Muscle layer of colon (tissue), 2 donors: Measurements from ENCODE around the gene MSANTD7.

Source experiments
- H3K27ac ChIP-seq: one replicate; pipeline ENCODE4 v1.7.0; 2013; ENCODE audit warnings: low read depth, mild to moderate bottlenecking, low read length, moderate library complexity
- H3K27me3 ChIP-seq, 2 donors: one replicate each; pipeline ENCODE4 v1.7.0; 2013; ENCODE audit warnings: low read length in 2 of 2, mild to moderate bottlenecking in 2 of 2; ENCODE audit not compliant: insufficient read depth in 2 of 2, control insufficient read depth in 1 of 2
- H3K36me3 ChIP-seq: one replicate; pipeline ENCODE4 v1.7.0; 2013; ENCODE audit warnings: mild to moderate bottlenecking, low read length; ENCODE audit not compliant: insufficient read depth
- H3K4me1 ChIP-seq: one replicate; pipeline ENCODE4 v1.7.0; 2013; ENCODE audit warnings: mild to moderate bottlenecking, low read length; ENCODE audit not compliant: insufficient read depth
- H3K4me3 ChIP-seq, 2 donors: one replicate each; pipeline ENCODE4 v1.7.0; 2013; ENCODE audit warnings: low read length in 2 of 2, low read depth in 1 of 2, mild to moderate bottlenecking in 1 of 2, moderate library complexity in 1 of 2
- H3K9ac ChIP-seq: one replicate; pipeline ENCODE4 v1.7.0; 2013; ENCODE audit warnings: low read length
- H3K9me3 ChIP-seq: one replicate; pipeline ENCODE4 v1.7.0; 2013; ENCODE audit warnings: mild to moderate bottlenecking, low read length
- donor health status: abdominal sarcoma.
- donor health status: Adenocarcinoma of cecum.

Gene MSANTD7

GRCh38 chr10:14873090-14873760 is 35.1 kb downstream of the MSANTD7 start:
- Histone ChIP-seq H3K27ac (no peak overlapping the region), H3K9ac (no peak overlapping the region)

GRCh38 chr10:14875941-14876340 is 37.8 kb downstream of the MSANTD7 start:
- H3K9me3 ChIP-seq, result no peaks in the 10 kb centered on the region
- no peak overlapping the region for H3K27ac ChIP-seq
- H3K4me3 ChIP-seq, result no peak overlapping the region

More at GRCh38 chr10:14873090-14873760, 35.1 kb downstream of the MSANTD7 start:
- H3K4me1 ChIP-seq, result peaks cover 10% of the 10 kb centered on the region
- no peaks in the 10 kb centered on the region for H3K9me3 ChIP-seq
- H3K36me3 ChIP-seq, result peaks cover 8% of the 10 kb centered on the region
- H3K27me3 ChIP-seq, result no peaks in the 10 kb centered on the region
- no peak overlapping the region for H3K4me3 ChIP-seq

GRCh38 chr10:14876764-14877163 is 38.7 kb downstream of the MSANTD7 start:
- Histone ChIP-seq H3K36me3 (no peaks in the 10 kb centered on the region), H3K27ac (no peak overlapping the region), H3K4me1 (peaks cover 21% of the 10 kb centered on the region), H3K4me3 (no peak overlapping the region), H3K27me3 (no peaks in the 10 kb centered on the region), H3K9ac (no peak overlapping the region), H3K9me3 (no peaks in the 10 kb centered on the region)

More at GRCh38 chr10:14875941-14876340, 37.8 kb downstream of the MSANTD7 start:
- no peaks in the 10 kb centered on the region for H3K27me3 ChIP-seq
- no peak overlapping the region for H3K9ac ChIP-seq
- H3K4me1 ChIP-seq, result peaks cover 21% of the 10 kb centered on the region
- H3K36me3 ChIP-seq, result no peaks in the 10 kb centered on the region

- Histone ChIP-seq H3K27ac (peak within 1 kb of the TSS; percentile 94), H3K4me1 (peaks cover 21% of the 10 kb centered on the region), H3K9ac (peak within 1 kb of the TSS; percentile 70), H3K27me3 (no peaks in the 10 kb centered on the region), H3K36me3 (no peaks in the 10 kb centered on the region), H3K9me3 (no peaks in the 10 kb centered on the region), H3K4me3 (peak within 1 kb of the TSS; percentile 76 to 90)
Measured at GRCh38 chr10:14878266-14879123, 40.4 kb downstream of the MSANTD7 start, which contains the start of gene SUV39H2. Gene SUV39H2, plus strand, starts transcription at chr10:14878866. Its CDS starts 23 bp downstream, at chr10:14878889.

GRCh38 chr10:14879124-14879927 is 41.2 kb downstream of the MSANTD7 start:
- Histone ChIP-seq H3K9ac (peak overlapping the region; percentile 58), H3K27ac (peak overlapping the region; percentile 53), H3K36me3 (no peaks in the 10 kb centered on the region), H3K4me3 (peak overlapping the region; percentile 75 to 76), H3K4me1 (peaks cover 21% of the 10 kb centered on the region), H3K9me3 (no peaks in the 10 kb centered on the region), H3K27me3 (no peaks in the 10 kb centered on the region)

- Histone ChIP-seq H3K27ac (no peak overlapping the region), H3K9ac (no peak overlapping the region), H3K9me3 (no peaks in the 10 kb centered on the region), H3K4me1 (peaks cover 21% of the 10 kb centered on the region), H3K36me3 (no peaks in the 10 kb centered on the region), H3K27me3 (no peaks in the 10 kb centered on the region), H3K4me3 (peak overlapping the region in 1 of 2 donors; percentile 75)
Measured at GRCh38 chr10:14879928-14880193, 41.8 kb downstream of the MSANTD7 start.

GRCh38 chr10:14880229-14880628 is 42.1 kb downstream of the MSANTD7 start:
- Histone ChIP-seq H3K9ac (no peak overlapping the region), H3K4me1 (peaks cover 21% of the 10 kb centered on the region), H3K27ac (no peak overlapping the region), H3K4me3 (peak overlapping the region in 1 of 2 donors; percentile 75), H3K36me3 (no peaks in the 10 kb centered on the region), H3K9me3 (no peaks in the 10 kb centered on the region), H3K27me3 (no peaks in the 10 kb centered on the region)

GRCh38 chr10:14884082-14884481 is 46.0 kb downstream of the MSANTD7 start:
- Histone ChIP-seq H3K9me3 (no peaks in the 10 kb centered on the region), H3K27me3 (no peaks in the 10 kb centered on the region), H3K36me3 (no peaks in the 10 kb centered on the region), H3K27ac (no peak overlapping the region), H3K4me3 (no peak overlapping the region), H3K9ac (no peak overlapping the region), H3K4me1 (peaks cover 11% of the 10 kb centered on the region)
